HepG2 (cell line): ENCODE data around the gene MAP3K4. TPM values are rescaled to one million over a fixed set of nuclear protein-coding genes. Genes with fewer than 3 reads are reported as not detected.
A peak's percentile ranks its signal among the peaks of the same experiment; 100 is the strongest.

Experiments used
- DZIP1 ChIP-seq: sonication (generic); formaldehyde crosslinking; IDR thresholded peaks from 2 replicates; pipeline ENCODE4 v1.5.0; 2020; ENCODE audit warnings: mild to moderate bottlenecking, missing genetic modification reagents
- EHMT2 ChIP-seq: fragments of 200-600 bp; sonication (generic); IDR thresholded peaks from 2 replicates; pipeline ENCODE4 v1.7.0; 2017; ENCODE audit warnings: antibody characterized with exemption, low read depth, low read length, borderline replicate concordance
- FOXA1 ChIP-seq, 2 experiments: fragments of 450-650 bp in 1 of 2; sonication (generic) in 1 of 2; formaldehyde crosslinking in 1 of 2; IDR thresholded peaks; 2 replicates each; pipeline versions ENCODE4 v1.4.0 to v1.6.1; 2016 to 2020; ENCODE audit warnings: missing genetic modification reagents in 1 of 2
- HOXA7 ChIP-seq: sonication (generic); formaldehyde crosslinking; IDR thresholded peaks from 2 replicates; pipeline ENCODE4 v1.8.1; 2022; ENCODE audit warnings: mild to moderate bottlenecking, missing genetic modification reagents, moderate library complexity
- RBFOX2 ChIP-seq: fragments of 200-400 bp; formaldehyde crosslinking; IDR thresholded peaks from 2 replicates; pipeline ENCODE4 v1.6.1; 2017; ENCODE audit warnings: low read depth, mild to moderate bottlenecking, low read length
- SRY ChIP-seq: sonication (generic); formaldehyde crosslinking; IDR thresholded peaks from 2 replicates; pipeline ENCODE4 v1.8.0; 2022; ENCODE audit warnings: mild to moderate bottlenecking, missing genetic modification reagents
- TAF1 ChIP-seq: sonication (generic); formaldehyde crosslinking; IDR thresholded peaks from 2 replicates; pipeline ENCODE4 v1.4.0; 2020; ENCODE audit warnings: missing genetic modification reagents
- ZGPAT ChIP-seq: IDR thresholded peaks from 2 replicates; pipeline ENCODE4 v1.6.1; 2016; ENCODE audit warnings: mild to moderate bottlenecking
- ZNF124 ChIP-seq: sonication (generic); formaldehyde crosslinking; IDR thresholded peaks from 2 replicates; pipeline ENCODE4 v1.4.0; 2020; ENCODE audit warnings: missing genetic modification reagents
- ZNF350 ChIP-seq: sonication (generic); formaldehyde crosslinking; IDR thresholded peaks from 2 replicates; pipeline ENCODE4 v1.4.0; 2020; ENCODE audit warnings: mild to moderate bottlenecking, low read depth, missing genetic modification reagents, borderline replicate concordance
- ZNF883 ChIP-seq: sonication (generic); formaldehyde crosslinking; IDR thresholded peaks from 2 replicates; pipeline ENCODE4 v1.5.1; 2020; ENCODE audit warnings: mild to moderate bottlenecking, missing genetic modification reagents; ENCODE audit errors: not compliant biosample characterization
- polyA plus RNA-seq, 8 experiments: library from polyadenylated mRNA; depleted of rRNA in 3 of 8; stranded (reverse) in 7 of 8; unstranded in 1 of 8; fragments of >200 nt; fragmentation: Illumina TruSeq in 4 of 8; extraction: Trizol in 4 of 8; gene quantifications; 2 replicates each; pipeline versions ENCODE4 v1.2.1 to v1.2.3, GENCODE V29; 2011 to 2016; ENCODE audit warnings: low read depth in 4 of 8, missing spikeins in 1 of 8, mixed read lengths in 1 of 8; ENCODE audit not compliant: insufficient read depth in 1 of 8
- total RNA-seq, 5 experiments: library from RNA; depleted of rRNA; stranded (reverse); fragments of >200 nt; fragmentation: Illumina TruSeq; extraction: Trizol; gene quantifications; 2 replicates each; pipeline ENCODE4 v1.2.3, GENCODE V29; 2016; ENCODE audit warnings: low read depth in 1 of 5
- TF ChIP-seq, protein P1 (sequence below): IDR thresholded peaks from 2 replicates; pipeline ENCODE4 v1.6.1; 2012; ENCODE audit warnings: low read length, improper control_type of control experiment
- TF ChIP-seq, protein P2 (sequence below): sonication (generic); formaldehyde crosslinking; IDR thresholded peaks from 2 replicates; pipeline ENCODE4 v1.5.1; 2020; ENCODE audit warnings: mild to moderate bottlenecking, missing genetic modification reagents, borderline replicate concordance

The MAP3K4 gene
- total and polyA plus RNA-seq, 2 of the 13 experiments (the other 11 are each of a cell fraction or from before 2014, with no cell fraction given): 12.9 to 33.6 TPM

DNA sequence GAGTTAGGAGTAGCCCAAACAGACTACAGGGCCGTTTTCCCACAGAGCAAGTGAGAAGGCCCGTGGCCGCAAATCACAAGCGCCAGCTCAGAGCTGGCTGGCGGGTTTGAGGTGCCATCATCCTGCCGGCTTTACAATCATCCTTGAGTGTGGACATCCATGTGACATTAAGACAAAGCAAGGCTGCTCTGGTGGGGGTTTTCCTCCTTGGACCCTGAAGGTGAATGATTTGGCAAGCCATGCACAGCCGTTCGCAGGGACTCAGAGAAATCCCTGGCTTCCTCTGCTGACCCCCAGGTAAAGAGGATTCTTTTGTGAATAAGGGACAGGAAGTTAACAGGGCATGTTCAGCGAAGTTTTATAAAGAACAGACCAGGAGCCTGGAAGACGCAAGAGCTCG lies 145.1 kb downstream of the MAP3K4 start (continued):
- TF ChIP-seq, protein P1, sequence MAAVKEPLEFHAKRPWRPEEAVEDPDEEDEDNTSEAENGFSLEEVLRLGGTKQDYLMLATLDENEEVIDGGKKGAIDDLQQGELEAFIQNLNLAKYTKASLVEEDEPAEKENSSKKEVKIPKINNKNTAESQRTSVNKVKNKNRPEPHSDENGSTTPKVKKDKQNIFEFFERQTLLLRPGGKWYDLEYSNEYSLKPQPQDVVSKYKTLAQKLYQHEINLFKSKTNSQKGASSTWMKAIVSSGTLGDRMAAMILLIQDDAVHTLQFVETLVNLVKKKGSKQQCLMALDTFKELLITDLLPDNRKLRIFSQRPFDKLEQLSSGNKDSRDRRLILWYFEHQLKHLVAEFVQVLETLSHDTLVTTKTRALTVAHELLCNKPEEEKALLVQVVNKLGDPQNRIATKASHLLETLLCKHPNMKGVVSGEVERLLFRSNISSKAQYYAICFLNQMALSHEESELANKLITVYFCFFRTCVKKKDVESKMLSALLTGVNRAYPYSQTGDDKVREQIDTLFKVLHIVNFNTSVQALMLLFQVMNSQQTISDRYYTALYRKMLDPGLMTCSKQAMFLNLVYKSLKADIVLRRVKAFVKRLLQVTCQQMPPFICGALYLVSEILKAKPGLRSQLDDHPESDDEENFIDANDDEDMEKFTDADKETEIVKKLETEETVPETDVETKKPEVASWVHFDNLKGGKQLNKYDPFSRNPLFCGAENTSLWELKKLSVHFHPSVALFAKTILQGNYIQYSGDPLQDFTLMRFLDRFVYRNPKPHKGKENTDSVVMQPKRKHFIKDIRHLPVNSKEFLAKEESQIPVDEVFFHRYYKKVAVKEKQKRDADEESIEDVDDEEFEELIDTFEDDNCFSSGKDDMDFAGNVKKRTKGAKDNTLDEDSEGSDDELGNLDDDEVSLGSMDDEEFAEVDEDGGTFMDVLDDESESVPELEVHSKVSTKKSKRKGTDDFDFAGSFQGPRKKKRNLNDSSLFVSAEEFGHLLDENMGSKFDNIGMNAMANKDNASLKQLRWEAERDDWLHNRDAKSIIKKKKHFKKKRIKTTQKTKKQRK: no peak
- TF ChIP-seq FOXA1 (IDR thresholded peaks at IDR 0.05) (no peak), FOXA1 (CRISPR knock-in tag; IDR thresholded peaks at IDR 0.05) (no peak), ZNF350 (CRISPR knock-in tag) (no peak), TAF1 (CRISPR knock-in tag) (no peak), SRY (CRISPR knock-in tag) (0 out of 2 replicates have a peak, but pooled peaks have one; percentile 10), RBFOX2 (no peak), EHMT2 (no peak), ZNF124 (0 out of 2 replicates have a peak, but pooled peaks have one; percentile 5), ZNF883 (CRISPR knock-in tag) (no peak), HOXA7 (CRISPR knock-in tag) (no peak), ZGPAT (CRISPR knock-in tag) (no peak), DZIP1 (CRISPR knock-in tag) (0 out of 2 replicates have a peak, but pooled peaks have one; percentile 61)
- TF ChIP-seq, protein P2, sequence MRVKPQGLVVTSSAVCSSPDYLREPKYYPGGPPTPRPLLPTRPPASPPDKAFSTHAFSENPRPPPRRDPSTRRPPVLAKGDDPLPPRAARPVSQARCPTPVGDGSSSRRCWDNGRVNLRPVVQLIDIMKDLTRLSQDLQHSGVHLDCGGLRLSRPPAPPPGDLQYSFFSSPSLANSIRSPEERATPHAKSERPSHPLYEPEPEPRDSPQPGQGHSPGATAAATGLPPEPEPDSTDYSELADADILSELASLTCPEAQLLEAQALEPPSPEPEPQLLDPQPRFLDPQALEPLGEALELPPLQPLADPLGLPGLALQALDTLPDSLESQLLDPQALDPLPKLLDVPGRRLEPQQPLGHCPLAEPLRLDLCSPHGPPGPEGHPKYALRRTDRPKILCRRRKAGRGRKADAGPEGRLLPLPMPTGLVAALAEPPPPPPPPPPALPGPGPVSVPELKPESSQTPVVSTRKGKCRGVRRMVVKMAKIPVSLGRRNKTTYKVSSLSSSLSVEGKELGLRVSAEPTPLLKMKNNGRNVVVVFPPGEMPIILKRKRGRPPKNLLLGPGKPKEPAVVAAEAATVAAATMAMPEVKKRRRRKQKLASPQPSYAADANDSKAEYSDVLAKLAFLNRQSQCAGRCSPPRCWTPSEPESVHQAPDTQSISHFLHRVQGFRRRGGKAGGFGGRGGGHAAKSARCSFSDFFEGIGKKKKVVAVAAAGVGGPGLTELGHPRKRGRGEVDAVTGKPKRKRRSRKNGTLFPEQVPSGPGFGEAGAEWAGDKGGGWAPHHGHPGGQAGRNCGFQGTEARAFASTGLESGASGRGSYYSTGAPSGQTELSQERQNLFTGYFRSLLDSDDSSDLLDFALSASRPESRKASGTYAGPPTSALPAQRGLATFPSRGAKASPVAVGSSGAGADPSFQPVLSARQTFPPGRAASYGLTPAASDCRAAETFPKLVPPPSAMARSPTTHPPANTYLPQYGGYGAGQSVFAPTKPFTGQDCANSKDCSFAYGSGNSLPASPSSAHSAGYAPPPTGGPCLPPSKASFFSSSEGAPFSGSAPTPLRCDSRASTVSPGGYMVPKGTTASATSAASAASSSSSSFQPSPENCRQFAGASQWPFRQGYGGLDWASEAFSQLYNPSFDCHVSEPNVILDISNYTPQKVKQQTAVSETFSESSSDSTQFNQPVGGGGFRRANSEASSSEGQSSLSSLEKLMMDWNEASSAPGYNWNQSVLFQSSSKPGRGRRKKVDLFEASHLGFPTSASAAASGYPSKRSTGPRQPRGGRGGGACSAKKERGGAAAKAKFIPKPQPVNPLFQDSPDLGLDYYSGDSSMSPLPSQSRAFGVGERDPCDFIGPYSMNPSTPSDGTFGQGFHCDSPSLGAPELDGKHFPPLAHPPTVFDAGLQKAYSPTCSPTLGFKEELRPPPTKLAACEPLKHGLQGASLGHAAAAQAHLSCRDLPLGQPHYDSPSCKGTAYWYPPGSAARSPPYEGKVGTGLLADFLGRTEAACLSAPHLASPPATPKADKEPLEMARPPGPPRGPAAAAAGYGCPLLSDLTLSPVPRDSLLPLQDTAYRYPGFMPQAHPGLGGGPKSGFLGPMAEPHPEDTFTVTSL (CRISPR knock-in tag): 0 out of 2 replicates have a peak, but pooled peaks have one; percentile 14
